Stimulated activated CD8-positive, alpha-beta memory T cell treated with anti-CD3 and anti-CD28 coated beads, Interleukin-4, amount 100 ng/mL, for 1 hour (primary cell): Measurements from ENCODE around the gene ZNF143.

Experiments used
- DNase-seq, 2 donors: peaks; one replicate each; pipeline ENCODE4 v3.0.0-alpha.2; 2020; ENCODE audit warnings: low read depth in 2 of 2, low spot score in 1 of 2

The ZNF143 gene

DNA sequence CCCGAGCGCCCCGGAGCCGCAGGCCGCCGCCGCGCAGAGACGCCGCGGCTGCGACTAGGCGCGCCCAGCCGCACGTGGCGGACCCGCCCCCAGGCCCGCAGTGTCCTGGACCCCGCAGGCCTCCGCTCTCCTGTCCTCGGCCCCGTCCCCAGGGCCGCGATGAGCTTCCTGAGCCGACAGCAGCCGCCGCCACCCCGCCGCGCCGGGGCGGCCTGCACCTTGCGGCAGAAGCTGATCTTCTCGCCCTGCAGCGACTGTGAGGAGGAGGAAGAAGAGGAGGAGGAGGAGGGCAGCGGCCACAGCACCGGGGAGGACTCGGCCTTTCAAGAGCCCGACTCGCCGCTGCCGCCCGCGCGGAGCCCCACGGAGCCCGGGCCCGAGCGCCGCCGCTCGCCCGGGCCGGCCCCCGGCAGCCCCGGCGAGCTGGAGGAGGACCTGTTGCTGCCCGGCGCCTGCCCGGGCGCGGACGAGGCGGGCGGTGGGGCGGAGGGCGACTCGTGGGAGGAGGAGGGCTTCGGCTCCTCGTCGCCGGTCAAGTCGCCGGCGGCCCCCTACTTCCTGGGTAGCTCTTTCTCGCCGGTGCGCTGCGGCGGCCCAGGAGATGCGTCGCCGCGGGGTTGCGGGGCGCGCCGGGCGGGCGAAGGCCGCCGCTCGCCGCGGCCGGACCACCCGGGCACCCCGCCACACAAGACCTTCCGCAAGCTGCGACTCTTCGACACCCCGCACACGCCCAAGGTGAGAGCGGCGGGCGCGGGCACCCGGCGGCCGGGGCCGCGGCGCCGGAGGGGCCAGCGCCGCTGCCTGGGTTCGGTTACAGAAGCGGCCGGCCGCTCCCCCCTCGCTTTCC is 113.2 kb downstream of the ZNF143 start:
- DNase-seq, result no peak

DNA sequence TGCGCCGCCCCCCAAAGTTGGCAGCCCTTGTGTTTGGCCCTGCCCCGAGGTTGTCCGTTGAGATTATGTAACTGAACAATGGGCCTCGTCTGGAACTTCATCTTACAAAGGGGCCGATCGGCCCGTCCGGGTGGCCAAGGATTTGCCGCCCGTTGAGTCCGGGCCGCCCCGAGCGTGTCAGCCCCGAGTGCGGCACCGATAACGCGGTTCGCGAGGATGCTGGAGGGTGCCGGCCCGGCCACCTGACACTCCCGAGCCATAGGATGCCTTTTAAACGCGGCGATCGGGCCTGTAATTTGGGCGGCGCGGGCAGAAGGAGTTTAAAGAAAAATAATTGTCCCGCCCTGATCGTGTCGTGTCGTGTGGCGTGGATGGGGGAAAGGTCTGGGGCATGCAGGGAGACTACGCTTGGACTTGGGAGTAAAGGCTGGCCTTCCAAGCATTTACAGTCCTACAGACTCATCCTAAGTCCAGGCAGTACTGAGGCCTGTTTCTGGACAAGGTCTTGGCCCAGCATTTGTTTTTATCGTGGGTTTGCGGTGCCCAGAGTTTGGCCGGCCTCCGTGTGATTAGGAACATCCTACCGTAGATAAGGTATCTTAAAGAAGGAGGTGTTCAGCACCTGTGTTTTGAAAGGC is 113.9 kb downstream of the ZNF143 start:
- no peak for DNase-seq

DNA sequence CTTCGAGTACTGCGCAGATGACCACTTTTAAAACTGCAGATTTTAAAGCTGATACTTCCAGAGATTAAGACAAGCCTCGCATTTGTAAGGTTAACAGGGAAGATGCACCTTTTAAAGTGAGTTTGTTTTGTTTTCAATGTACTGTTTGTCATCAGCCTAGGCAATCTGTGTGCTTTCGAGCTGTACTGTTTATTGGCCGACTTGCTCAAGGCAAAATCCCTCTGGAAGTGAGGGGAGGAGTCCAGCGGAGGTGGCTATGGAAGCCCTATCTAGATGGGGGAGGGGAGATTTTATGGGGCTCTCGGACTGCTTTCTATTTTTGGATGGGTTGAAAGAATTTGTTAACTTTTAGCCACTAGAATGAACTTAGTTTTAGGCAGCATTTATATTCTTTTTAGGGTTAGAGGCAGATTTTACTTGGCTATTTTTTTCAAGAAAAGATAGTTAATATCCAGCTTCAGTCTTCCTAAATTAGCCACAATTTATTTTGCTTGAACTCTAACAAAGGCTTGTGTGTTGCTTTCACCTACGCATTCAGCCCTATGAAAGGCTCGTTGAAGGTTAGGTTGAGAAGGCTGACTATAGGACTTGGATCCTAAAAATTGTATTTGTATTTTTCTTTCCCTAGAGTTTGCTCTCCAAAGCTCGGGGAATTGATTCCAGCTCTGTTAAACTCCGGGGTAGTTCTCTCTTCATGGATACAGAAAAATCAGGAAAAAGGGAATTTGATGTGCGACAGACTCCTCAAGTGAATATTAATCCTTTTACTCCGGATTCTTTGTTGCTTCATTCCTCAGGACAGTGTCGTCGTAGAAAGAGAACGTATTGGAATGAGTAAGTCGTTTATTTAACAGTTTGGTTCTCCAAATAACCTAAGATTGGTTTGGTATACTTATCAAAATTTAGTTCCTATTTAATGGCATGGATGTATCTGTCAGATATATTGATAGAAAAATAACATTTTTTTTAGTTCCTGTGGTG is 114.7 kb downstream of the ZNF143 start:
- DNase-seq, result no peak

DNA sequence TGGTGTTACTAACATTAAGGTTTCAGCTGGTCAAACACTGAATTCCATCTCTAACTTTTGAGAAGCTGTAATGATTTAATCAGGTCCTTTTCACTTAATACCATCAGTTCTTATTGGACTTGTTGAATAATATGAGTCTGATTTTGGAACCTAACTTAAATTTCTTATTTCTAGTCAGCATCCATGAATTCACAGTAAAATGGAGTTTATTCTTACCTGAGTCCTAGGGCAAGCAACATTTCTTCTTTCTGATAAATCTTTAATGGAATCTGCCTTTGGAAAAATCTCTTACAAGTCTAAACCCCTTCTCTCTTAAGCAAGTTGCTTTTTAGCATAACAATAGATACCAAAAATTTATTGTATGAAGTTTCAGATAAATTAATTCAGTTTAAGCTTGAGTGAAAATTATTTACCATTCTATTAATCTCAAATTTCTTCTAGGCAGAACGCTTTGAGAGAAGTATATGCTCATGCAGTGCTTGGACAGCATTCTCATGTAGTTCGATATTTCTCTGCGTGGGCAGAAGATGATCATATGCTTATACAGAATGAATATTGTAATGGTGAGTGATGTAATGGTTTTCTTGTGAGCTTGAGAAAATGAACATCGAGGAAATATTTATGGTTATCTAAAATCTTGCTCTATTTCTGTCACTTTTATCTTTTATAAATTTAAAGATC is 116.0 kb downstream of the ZNF143 start:
- DNase-seq, result no peak

DNA sequence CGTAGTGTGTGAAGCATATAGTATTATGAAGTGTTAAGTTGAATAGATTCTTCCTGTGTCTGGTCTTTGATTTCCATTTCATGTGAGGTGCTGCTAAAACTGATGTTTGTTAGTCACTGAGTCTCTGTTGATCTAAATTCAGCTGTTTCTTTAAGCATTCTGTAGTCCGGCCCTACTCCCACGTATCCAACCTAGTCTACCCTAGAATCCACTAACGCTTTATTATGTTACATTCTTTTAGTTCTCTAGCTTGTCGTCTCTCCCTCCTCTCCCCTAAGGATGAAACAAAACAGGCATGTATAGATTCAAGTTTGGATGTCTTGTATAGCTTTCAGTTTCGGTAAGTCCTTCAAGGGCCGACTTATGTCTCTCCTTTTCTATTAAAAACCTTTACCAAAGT is 116.7 kb downstream of the ZNF143 start:
- DNase-seq, result no peak
